Esophagus muscularis mucosa (tissue), 4 donors: Measurements from ENCODE around the gene RBM4. TPM values are rescaled to one million over a fixed set of nuclear protein-coding genes. Genes with fewer than 3 reads are reported as not detected.
A peak's percentile ranks its signal among the peaks of the same experiment; 100 is the strongest.

Source experiments
- DNase-seq: peaks from one replicate; pipeline ENCODE4 v3.0.0-alpha.2; 2017; ENCODE audit errors: extremely low spot score
- H3K27ac ChIP-seq, 4 donors: fragments of 200-600 bp; sonication (generic); replicated peaks in 1 of 4; 1 replicate in 3 of 4; 2 replicates in 1 of 4; pipeline ENCODE4 v1.5.1; 2016 to 2019; ENCODE audit warnings: mild to moderate bottlenecking in 1 of 4
- H3K27me3 ChIP-seq, 4 donors: fragments of 200-600 bp; sonication (generic); one replicate each; pipeline versions ENCODE4 v1.5.1 to v1.6.0; 2016 to 2019
- H3K36me3 ChIP-seq, 4 donors: fragments of 200-600 bp; sonication (generic); one replicate each; pipeline ENCODE4 v1.5.1; 2016 to 2019
- H3K4me1 ChIP-seq, 4 donors: fragments of 200-600 bp; sonication (generic); one replicate each; pipeline ENCODE4 v1.5.1; 2016 to 2019
- H3K4me3 ChIP-seq, 4 donors: fragments of 200-600 bp; sonication (generic); 1 replicate in 2 of 4; 2 replicates in 2 of 4; pipeline ENCODE4 v1.5.1; 2016 to 2019; ENCODE audit warnings: mild to moderate bottlenecking in 4 of 4, moderate library complexity in 1 of 4
- H3K9me3 ChIP-seq, 4 donors: fragments of 200-600 bp; sonication (generic); 1 replicate in 3 of 4; 2 replicates in 1 of 4; pipeline ENCODE4 v1.5.1; 2016 to 2019
- EP300 ChIP-seq: sonication (generic); formaldehyde crosslinking; IDR thresholded peaks from one replicate; pipeline ENCODE4 v1.6.1; 2017; ENCODE audit warnings: antibody characterized with exemption
- POLR2A ChIP-seq: fragments of 450-650 bp; IDR thresholded peaks from one replicate; pipeline ENCODE4 v1.6.1; 2017; ENCODE audit warnings: antibody characterized with exemption, moderate library complexity, mild to moderate bottlenecking, low read depth
- POLR2AphosphoS5 ChIP-seq, 2 donors: sonication (generic); formaldehyde crosslinking; IDR thresholded peaks; one replicate each; pipeline ENCODE4 v1.6.1; 2017; ENCODE audit warnings: antibody characterized with exemption in 2 of 2
- WGBS: methylation state at CpG from one replicate; pipeline ENCODE4 v1.1.5; 2018; 5-methylcytosine and 5-hydroxymethylcytosine counted together
- intact Hi-C: fragments of 100-400 bp; cut with DNase I; formaldehyde crosslinking; loops from one replicate; pipeline ENCODE4 v1.15.1; 2023
- total RNA-seq, 4 donors: library from RNA; depleted of rRNA; stranded (reverse); fragments of >200 nt; gene quantifications; one replicate each; pipeline versions ENCODE4 v1.1.0 to v1.2.1, GENCODE V29; 2016
- TF ChIP-seq, protein P1 (sequence below), 3 experiments: fragments of 200-600 bp in 2 of 3; fragments of 450-650 bp in 1 of 3; sonication (generic) in 2 of 3; IDR thresholded peaks; one replicate each; pipeline ENCODE4 v1.5.1; 2017 to 2019; ENCODE audit warnings: antibody characterized with exemption in 3 of 3, mild to moderate bottlenecking in 2 of 3, moderate library complexity in 1 of 3

The RBM4 gene
- total RNA-seq, 4 donors from 2014 or later, result 82.2 to 101 (median 90.2) TPM

DNA sequence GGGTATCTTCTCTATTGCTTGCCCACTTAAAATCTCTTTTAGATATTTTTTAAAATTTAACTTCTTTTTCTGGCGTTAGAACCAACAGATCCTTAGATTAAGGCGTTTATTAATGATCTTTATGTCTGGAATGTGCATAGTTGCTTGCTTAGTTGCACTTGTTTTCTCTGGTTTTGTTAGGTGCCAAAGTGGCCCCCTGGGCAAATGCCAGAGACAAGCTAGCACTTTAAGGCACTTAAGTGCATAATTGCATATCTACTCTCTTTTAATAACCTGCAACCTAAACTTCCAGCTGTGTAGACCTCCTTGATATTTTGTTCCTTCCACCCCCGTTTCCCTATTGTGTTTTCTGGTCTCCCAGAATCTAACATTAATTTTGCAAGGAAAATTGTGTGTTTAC, 3.3 kb downstream of the RBM4 start:
- TF ChIP-seq EP300 (no peak), POLR2A (no peak), POLR2AphosphoS5 (IDR thresholded peaks at IDR 0.05) (no peak)
- TF ChIP-seq, protein P1, sequence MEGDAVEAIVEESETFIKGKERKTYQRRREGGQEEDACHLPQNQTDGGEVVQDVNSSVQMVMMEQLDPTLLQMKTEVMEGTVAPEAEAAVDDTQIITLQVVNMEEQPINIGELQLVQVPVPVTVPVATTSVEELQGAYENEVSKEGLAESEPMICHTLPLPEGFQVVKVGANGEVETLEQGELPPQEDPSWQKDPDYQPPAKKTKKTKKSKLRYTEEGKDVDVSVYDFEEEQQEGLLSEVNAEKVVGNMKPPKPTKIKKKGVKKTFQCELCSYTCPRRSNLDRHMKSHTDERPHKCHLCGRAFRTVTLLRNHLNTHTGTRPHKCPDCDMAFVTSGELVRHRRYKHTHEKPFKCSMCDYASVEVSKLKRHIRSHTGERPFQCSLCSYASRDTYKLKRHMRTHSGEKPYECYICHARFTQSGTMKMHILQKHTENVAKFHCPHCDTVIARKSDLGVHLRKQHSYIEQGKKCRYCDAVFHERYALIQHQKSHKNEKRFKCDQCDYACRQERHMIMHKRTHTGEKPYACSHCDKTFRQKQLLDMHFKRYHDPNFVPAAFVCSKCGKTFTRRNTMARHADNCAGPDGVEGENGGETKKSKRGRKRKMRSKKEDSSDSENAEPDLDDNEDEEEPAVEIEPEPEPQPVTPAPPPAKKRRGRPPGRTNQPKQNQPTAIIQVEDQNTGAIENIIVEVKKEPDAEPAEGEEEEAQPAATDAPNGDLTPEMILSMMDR (IDR thresholded peaks at IDR 0.05), result no peak
- no peak for DNase-seq
- H3K4me3 ChIP-seq, result peak overlapping the region; percentile 68 to 88 (median 80)
- 15% methylated on average over 3 of the region's 3 CpGs for WGBS
- no peaks in the 10 kb centered on the region for H3K9me3 ChIP-seq
- peak overlapping the region; percentile 9 to 93 (median 64) for H3K27ac ChIP-seq
- H3K27me3 ChIP-seq, result no peaks in the 10 kb centered on the region
- H3K36me3 ChIP-seq, result peaks cover 21 to 74% (median 47%) of the 10 kb centered on the region in 4 donors
- intact Hi-C loops, result no loop called here
- peaks cover 85 to 90% (median 89%) of the 10 kb centered on the region in 4 donors for H3K4me1 ChIP-seq

DNA sequence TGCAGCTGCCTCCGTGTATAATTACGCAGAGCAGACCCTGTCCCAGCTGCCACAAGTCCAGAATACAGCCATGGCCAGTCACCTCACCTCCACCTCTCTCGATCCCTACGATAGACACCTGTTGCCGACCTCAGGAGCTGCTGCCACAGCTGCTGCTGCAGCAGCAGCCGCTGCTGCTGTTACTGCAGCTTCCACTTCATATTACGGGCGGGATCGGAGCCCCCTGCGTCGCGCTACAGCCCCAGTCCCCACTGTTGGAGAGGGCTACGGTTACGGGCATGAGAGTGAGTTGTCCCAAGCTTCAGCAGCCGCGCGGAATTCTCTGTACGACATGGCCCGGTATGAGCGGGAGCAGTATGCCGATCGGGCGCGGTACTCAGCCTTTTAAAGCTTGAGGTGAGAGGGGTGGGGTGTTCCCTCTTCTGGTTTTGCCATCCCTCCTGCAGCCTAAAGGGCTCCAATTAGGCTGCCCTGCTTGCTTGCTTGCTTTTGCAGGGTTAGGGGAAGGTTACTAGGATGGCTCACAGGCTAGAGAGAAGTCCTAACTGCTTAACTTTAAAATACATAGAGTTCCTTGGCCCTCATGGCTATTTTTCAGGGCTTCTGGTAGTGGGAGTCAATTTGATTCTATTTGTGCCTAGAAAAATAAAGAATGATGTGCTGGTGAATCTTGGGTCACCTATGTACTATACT, 5.4 kb downstream of the RBM4 start:
- Histone ChIP-seq H3K27ac (peak overlapping the region in 3 of 4 donors; percentile 25 to 68 (median 67)), H3K9me3 (no peaks in the 10 kb centered on the region), H3K4me3 (peak overlapping the region in 1 of 4 donors; percentile 80), H3K27me3 (no peaks in the 10 kb centered on the region), H3K4me1 (peaks cover 74 to 92% (median 88%) of the 10 kb centered on the region in 4 donors), H3K36me3 (peaks cover 21 to 92% (median 66%) of the 10 kb centered on the region in 4 donors)
- 93% methylated on average over 12 of the region's 24 CpGs for WGBS
- intact Hi-C loops, result no loop called here
- TF ChIP-seq POLR2AphosphoS5 (IDR thresholded peaks at IDR 0.05) (no peak), EP300 (no peak), POLR2A (no peak)
- TF ChIP-seq, protein P1 (IDR thresholded peaks at IDR 0.05), result no peak
- no peak for DNase-seq

DNA sequence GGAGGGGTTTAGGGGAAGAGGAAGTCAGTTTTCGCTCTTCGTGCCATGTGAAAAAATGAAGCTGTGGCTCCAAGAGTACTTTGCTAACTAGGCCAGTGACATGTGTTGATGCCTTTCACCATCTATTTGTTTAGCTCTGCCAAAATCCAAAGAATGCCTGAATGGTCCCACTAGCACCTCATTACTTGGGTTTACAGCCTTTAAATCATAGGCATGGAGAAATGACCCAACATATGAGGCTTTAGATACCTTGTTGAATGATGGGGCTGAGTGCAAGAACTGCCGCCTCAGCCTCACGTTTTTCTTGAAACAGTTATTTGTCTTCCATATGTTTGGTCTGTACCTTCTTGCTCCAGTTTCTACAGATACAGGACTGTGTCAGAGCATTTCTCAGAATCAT, 8.3 kb downstream of the RBM4 start:
- H3K4me1 ChIP-seq, result peaks cover 53 to 82% (median 60%) of the 10 kb centered on the region in 4 donors
- H3K36me3 ChIP-seq, result peaks cover 29 to 92% (median 77%) of the 10 kb centered on the region in 4 donors
- 68% methylated on average over 4 of the region's 4 CpGs for WGBS
- H3K27me3 ChIP-seq, result no peaks in the 10 kb centered on the region
- H3K4me3 ChIP-seq, result no peak overlapping the region
- no peak for DNase-seq
- H3K27ac ChIP-seq, result peak overlapping the region; percentile 16 to 68 (median 48)
- H3K9me3 ChIP-seq, result no peaks in the 10 kb centered on the region
- intact Hi-C loops, result no loop called here
- TF ChIP-seq, protein P1 (IDR thresholded peaks at IDR 0.05), result no peak
- TF ChIP-seq POLR2A, result no peak
- TF ChIP-seq EP300, result no peak
- TF ChIP-seq POLR2AphosphoS5 (IDR thresholded peaks at IDR 0.05), result no peak

- peaks cover 17 to 84% (median 62%) of the 10 kb centered on the region in 4 donors for H3K36me3 ChIP-seq
- TF ChIP-seq POLR2AphosphoS5 (IDR thresholded peaks at IDR 0.05) (no peak), EP300 (no peak), POLR2A (no peak)
- TF ChIP-seq, protein P1 (IDR thresholded peaks at IDR 0.05), result no peak
Observed at GRCh38 chr11:66649903-66650302, 11.4 kb downstream of the RBM4 start.

More at GRCh38 chr11:66649903-66650302, 11.4 kb downstream of the RBM4 start:
- intact Hi-C loops, result no loop called here
- Histone ChIP-seq H3K4me1 (peaks cover 23 to 51% (median 30%) of the 10 kb centered on the region in 4 donors), H3K9me3 (no peaks in the 10 kb centered on the region), H3K27ac (no peak overlapping the region), H3K27me3 (no peaks in the 10 kb centered on the region), H3K4me3 (no peak overlapping the region)
- WGBS, result 100% methylated on average over 4 of the region's 5 CpGs
- no peak for DNase-seq
